HG03025 (cell line): ENCODE results near the gene ABHD18.
"Not testable (repeated sequence)": the region's sequence is repeated elsewhere in the genome, so short reads cannot be mapped to it uniquely, and the experiment has no call there.

Source experiments
- ATAC-seq: cut with Tn5 transposase; IDR thresholded peaks from one replicate; pipeline ENCODE4 v1.9.1; 2021; ENCODE audit warnings: mild to moderate bottlenecking, moderate library complexity; ENCODE audit not compliant: unreplicated experiment, low FRiP score

The ABHD18 gene

DNA sequence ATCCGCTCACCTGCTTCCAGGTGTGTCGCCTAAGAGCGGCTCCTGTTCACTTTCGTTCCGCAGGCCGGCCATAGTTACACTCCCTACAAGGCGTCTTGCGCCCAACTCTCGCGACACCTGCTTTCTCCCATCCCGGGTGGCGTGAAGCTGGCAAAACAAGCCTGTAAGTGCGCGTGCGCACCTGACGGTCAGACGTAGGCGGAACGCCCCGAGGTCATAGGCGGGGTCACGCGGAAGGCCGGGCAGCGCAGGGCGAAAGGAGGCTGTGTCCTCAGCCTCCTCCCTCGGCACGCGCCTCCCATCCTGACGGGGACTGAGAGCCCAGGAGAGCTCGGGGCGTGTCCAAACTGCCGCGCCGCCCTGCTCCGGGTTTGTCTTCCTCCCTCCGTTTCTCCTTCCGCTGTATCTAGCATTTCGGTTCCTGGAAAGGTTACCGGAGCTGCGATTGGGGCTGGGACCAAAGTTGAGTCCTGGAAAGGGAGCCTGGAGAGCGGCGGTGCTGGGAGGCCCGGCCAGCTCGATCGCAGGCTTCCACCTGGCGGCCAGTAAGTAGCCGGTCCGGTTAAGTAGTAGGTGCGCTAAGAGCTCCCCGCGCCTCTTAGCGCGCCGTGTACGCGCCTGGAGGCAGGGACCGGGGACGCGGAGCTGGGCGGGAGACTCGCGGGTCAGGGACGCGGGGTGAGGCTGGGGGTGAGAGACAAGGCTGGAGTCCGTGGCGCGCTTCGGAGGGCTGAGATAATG is at the start of gene ABHD18, which contains the start of gene MFSD8:
Gene ABHD18, plus strand, starts transcription at position 345 of the 741 bp plus-strand sequence. CDS start 17,550 bp downstream, outside the sequence.
Gene MFSD8, minus strand, starts transcription at position 112 of the 741 bp plus-strand sequence. Its CDS starts 40 bp downstream, at position 72.
- peak; percentile 96 for ATAC-seq

- ATAC-seq, result no peak
Observed at GRCh38 chr4:127916512-127916911, 48.7 kb upstream of the ABHD18 start.

DNA sequence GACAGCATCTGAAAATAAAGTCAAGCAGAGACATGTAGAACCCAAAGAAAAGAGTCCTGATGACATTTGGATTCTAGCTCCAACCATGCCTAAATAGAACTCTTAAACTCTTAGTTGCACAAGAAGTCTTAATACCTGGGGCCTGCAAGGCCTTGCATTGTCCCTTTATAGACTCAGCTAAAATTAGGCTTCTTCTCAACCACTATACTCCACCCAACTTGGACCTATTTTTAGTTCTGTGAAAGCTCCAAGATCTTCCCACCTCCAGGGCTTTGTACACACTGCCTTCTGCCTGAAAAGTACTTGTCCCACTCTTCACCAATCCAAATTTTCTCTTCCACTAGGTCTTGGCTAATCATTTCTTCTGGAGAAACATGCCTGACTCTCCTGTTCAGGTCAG is 48.1 kb upstream of the ABHD18 start:
- no peak for ATAC-seq

DNA sequence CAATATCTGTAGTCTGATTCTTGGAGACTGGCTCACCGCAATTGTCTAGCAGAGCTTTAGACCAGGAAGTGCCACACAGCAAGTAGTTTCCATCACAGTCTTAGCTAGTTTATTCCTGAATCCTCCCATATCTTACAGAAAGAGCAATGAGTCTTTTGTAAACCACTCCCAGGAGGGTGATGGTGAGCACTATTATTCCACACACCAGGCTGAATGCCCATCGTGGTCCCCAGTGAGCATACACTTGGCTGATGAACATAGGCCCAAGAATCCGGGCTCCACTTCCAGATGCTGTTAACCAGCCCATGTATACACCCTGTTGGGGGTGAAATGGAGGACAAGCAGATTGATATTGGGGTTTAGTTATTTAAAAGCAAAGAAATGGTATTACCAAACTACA is 44.7 kb upstream of the ABHD18 start:
- ATAC-seq, result no peak

GRCh38 chr4:127922226-127922625 is 43.0 kb upstream of the ABHD18 start:
- ATAC-seq, result no peak

GRCh38 chr4:127925720-127926119 is 39.5 kb upstream of the ABHD18 start:
- not testable (repeated sequence) for ATAC-seq

DNA sequence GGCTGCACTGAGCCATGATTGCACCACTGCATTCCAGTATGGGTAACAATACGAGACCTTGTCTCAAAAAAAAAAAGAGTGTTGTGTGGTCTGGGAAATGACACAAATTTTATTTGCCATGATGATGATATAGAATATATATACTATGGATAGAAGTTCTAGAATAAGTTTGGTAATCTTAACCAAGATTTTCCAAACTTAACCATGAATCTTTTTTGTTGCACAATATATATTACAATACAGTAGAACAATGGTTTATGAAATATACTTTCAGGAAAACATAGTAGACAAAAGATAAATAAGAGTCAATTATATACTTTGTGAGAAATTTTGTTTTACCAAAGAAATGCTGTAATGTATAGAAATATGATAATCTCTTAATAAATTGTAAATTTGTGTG is 35.0 kb upstream of the ABHD18 start:
- ATAC-seq, result no peak

GRCh38 chr4:127931836-127932235 is 33.4 kb upstream of the ABHD18 start:
- ATAC-seq, result not testable (repeated sequence)

GRCh38 chr4:127936974-127937373 is 28.2 kb upstream of the ABHD18 start:
- no peak for ATAC-seq

DNA sequence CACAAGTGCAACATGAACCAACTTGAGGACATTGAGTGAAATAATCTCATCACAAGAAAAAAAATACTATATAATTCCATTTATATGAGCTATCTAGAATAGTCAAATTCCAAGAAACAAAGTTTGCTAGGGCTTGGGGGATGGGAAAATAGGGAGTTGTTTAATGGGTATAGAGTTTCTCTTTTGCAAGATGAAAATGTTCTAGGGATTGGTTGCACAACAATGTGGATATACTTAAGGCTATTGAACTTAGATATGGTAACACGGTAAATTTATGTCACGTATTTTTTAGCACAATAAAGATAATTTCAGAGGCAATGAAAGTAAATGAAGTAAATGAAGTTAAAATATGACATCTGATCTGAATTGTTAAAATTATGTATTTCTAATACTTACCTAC is 8.1 kb upstream of the ABHD18 start:
- no peak for ATAC-seq

- no peak for ATAC-seq
Observed at GRCh38 chr4:127959794-127960193, 5.4 kb upstream of the ABHD18 start.

DNA sequence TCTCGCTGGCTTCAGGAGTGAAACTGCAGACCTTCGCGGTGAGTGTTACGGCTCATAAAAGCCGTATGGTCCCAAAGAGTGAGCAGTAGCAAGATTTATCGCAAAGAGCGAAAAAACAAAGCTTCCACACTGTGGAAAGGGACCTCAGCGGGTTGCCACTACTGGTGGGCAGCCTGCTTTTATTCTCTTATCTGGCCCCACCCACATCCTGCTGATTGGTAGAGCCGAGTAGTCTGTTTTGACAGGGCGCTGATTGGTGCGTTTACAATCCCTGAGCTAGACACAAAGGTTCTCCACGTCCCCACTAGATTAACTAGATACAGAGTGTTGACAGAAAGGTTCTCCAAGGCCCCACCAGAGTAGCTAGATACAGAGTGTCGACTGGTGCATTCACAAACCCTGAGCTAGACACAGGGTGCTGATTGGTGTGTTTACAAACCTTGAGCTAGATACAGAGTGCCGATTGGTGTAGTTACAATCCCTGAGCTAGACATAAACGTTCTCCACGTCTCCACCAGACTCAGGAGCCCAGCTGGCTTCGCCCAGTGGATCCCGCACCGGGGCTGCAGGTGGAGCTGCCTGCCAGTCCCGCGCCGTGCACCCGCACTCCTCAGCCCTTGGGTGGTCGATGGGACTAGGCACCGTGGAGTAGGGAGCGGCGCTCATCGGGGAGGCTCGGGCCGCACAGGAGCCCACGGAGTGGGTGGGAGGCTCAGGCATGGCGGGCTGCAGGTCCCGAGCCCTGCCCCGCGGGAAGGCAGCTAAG is 1.4 kb upstream of the ABHD18 start:
- not testable (repeated sequence) for ATAC-seq

DNA sequence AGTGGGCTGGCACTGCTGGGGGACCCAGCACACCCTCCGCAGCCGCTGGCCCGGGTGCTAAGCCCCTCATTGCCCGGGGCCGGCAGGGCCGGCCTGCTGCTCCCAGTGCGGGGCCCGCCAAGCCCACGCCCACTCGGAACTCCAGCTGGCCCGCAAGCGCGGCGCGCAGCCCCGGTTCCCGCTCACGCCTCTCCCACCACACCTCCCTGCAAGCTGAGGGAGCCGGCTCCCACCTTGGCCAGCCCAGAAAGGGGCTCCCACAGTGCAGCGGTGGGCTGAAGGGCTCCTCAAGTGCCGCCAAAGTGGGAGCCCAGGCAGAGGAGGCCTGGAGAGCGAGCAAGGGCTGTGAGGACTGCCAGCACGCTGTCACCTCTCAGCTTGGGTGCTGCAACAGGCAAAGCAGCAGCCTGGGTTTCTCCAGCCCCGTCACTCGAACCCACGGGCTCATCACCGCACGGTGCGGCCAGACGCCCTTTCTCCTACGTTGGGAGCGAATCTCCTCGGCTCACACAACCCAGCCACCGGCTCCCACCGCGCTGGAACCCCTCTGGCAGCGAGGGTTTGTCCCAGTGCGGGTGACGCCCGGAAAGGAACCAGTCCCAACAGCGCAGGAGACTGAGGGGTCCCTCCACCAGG is 662 bp upstream of the ABHD18 start:
- peak; percentile 29 for ATAC-seq

DNA sequence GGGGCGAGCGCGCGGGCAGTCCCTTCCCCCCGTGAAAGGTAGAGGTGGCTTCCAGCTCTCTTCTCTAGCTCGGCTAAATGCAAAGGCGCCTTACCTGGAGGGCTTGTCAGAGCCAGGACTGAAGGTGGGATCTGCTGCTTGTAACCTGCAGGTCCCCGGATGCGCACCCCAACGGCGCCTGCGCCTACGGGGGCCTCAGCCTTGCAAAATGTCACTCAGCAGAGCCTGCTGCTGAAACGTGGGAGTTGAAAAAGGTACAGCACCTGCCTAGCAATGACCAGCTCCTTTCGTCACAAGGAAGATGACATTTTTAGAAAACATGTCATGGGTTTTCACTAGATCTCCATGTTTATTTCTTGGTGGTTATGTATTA is 583 bp downstream of the ABHD18 start:
- peak; percentile 30 for ATAC-seq

DNA sequence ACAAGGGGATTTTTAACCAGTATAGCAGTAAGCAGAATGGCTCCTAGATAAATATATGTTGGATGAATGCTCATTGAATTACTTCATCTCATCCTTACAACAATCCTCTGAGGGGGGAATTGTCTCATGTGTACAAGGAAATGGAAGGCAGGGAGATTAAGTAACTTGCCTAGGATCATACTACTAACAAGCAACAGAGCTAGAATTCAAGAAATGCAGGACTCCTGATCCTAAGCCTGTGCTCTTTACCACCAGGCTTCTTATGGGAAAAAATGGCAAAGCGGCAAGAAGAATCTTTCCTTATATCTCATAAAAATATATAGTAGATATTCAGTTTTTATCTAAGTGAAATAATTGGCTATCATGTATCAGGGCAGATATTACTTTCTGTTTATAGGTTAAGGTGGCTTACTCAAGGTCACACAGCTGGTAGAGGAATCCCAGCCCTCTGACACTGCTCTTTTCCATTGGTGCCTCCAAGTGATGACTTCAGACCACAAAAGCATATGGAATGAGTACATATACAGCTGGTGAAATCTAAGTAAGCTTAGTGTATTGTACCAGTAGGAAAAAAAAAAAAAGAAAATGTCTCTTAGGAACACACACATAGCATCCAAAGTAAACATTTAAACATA is 2.1 kb downstream of the ABHD18 start:
- no peak for ATAC-seq

- no peak for ATAC-seq
Observed at GRCh38 chr4:127968586-127968985, 3.4 kb downstream of the ABHD18 start.

DNA sequence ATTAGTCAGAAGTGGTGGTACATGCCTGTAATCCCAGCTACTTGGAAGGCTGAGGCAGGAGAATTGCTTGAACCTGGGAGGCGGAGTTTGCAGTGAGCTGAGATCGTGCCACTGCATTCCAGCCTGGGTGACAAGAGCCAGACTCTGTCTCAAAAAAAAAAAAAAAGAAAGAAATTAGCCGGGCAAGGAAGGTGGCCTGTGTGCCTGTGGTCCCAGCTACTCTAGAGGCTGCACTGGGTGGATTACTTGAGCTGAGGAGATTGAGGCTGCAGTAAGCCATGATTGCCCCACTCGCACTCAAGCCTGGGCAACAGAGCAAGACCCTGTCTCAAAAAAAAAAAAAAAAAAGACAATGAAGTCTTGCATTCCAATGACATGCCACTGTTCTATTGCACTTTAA is 5.7 kb downstream of the ABHD18 start:
- ATAC-seq, result not testable (repeated sequence)

- no peak for ATAC-seq
Observed at GRCh38 chr4:127975121-127975770, 10.0 kb downstream of the ABHD18 start.

GRCh38 chr4:127978930-127979329 is 13.7 kb downstream of the ABHD18 start:
- ATAC-seq, result no peak

GRCh38 chr4:127982445-127982844 is 17.2 kb downstream of the ABHD18 start:
- no peak for ATAC-seq
